HepG2 (cell line): ENCODE results near the gene RPUSD3. TPM values are rescaled to one million over a fixed set of nuclear protein-coding genes. Genes with fewer than 3 reads are reported as not detected.

Source experiments
- ARNT ChIP-seq: fragments of 450-650 bp; IDR thresholded peaks from 2 replicates; pipeline ENCODE4 v1.6.1; 2017
- EP300 ChIP-seq, 3 experiments: sonication (generic) in 1 of 3; formaldehyde crosslinking in 1 of 3; IDR thresholded peaks; 2 replicates each; pipeline versions ENCODE4 v1.5.1 to v1.6.1; 2011 to 2020; ENCODE audit warnings: low read depth in 2 of 3, low read length in 2 of 3, borderline replicate concordance in 1 of 3, improper control_type of control experiment in 1 of 3, mild to moderate bottlenecking in 1 of 3, missing genetic modification reagents in 1 of 3, moderate library complexity in 1 of 3
- ETS1 ChIP-seq: sonication (generic); formaldehyde crosslinking; IDR thresholded peaks from 2 replicates; pipeline ENCODE4 v1.4.0; 2020; ENCODE audit warnings: missing genetic modification reagents
- FOXM1 ChIP-seq: sonication (generic); formaldehyde crosslinking; IDR thresholded peaks from 2 replicates; pipeline ENCODE4 v1.5.0; 2020; ENCODE audit warnings: missing genetic modification reagents
- IRX3 ChIP-seq: sonication (generic); formaldehyde crosslinking; IDR thresholded peaks from 2 replicates; pipeline ENCODE4 v1.8.1; 2023; ENCODE audit warnings: mild to moderate bottlenecking, low read depth, missing genetic modification reagents, borderline replicate concordance
- ONECUT2 ChIP-seq: sonication (generic); formaldehyde crosslinking; IDR thresholded peaks from 2 replicates; pipeline ENCODE4 v1.4.0; 2020; ENCODE audit warnings: missing genetic modification reagents
- RBAK ChIP-seq: sonication (generic); formaldehyde crosslinking; IDR thresholded peaks from 2 replicates; pipeline ENCODE4 v1.5.1; 2020; ENCODE audit warnings: mild to moderate bottlenecking, missing genetic modification reagents
- SMAD3 ChIP-seq: sonication (generic); formaldehyde crosslinking; IDR thresholded peaks from 2 replicates; pipeline ENCODE4 v1.4.0; 2020; ENCODE audit warnings: missing genetic modification reagents
- SOX6 ChIP-seq, 2 experiments: fragments of 450-650 bp in 1 of 2; sonication (generic) in 1 of 2; formaldehyde crosslinking in 1 of 2; IDR thresholded peaks; 2 replicates each; pipeline versions ENCODE4 v1.4.0 to v1.6.1; 2017 to 2020; ENCODE audit warnings: antibody characterized with exemption in 1 of 2, mild to moderate bottlenecking in 1 of 2, missing genetic modification reagents in 1 of 2
- SRF ChIP-seq: IDR thresholded peaks from 2 replicates; pipeline ENCODE4 v1.6.1; 2011; ENCODE audit warnings: mild to moderate bottlenecking, low read depth, low read length, moderate library complexity
- SRSF9 ChIP-seq: fragments of 200-400 bp; formaldehyde crosslinking; IDR thresholded peaks from 2 replicates; pipeline ENCODE4 v1.6.1; 2018; ENCODE audit warnings: borderline replicate concordance, mild to moderate bottlenecking, low read depth, low read length; ENCODE audit not compliant: insufficient read depth, poor library complexity, severe bottlenecking
- THAP7 ChIP-seq: sonication (generic); formaldehyde crosslinking; IDR thresholded peaks from 2 replicates; pipeline ENCODE4 v1.8.1; 2023; ENCODE audit warnings: mild to moderate bottlenecking, missing genetic modification reagents
- ZBTB7A ChIP-seq: sonication (generic); formaldehyde crosslinking; IDR thresholded peaks from 2 replicates; pipeline ENCODE4 v1.8.0; 2022; ENCODE audit warnings: mild to moderate bottlenecking, missing genetic modification reagents
- ZFP82 ChIP-seq: sonication (generic); formaldehyde crosslinking; IDR thresholded peaks from 2 replicates; pipeline ENCODE4 v1.5.1; 2020; ENCODE audit warnings: mild to moderate bottlenecking, missing genetic modification reagents, borderline replicate concordance
- ZMYM3 ChIP-seq: sonication (generic); formaldehyde crosslinking; IDR thresholded peaks from 2 replicates; pipeline ENCODE4 v1.5.1; 2020; ENCODE audit warnings: mild to moderate bottlenecking, missing genetic modification reagents
- ZNF232 ChIP-seq: sonication (generic); formaldehyde crosslinking; IDR thresholded peaks from 2 replicates; pipeline ENCODE4 v1.4.0; 2020; ENCODE audit warnings: missing genetic modification reagents, borderline replicate concordance
- ZNF256 ChIP-seq: sonication (generic); formaldehyde crosslinking; conservative IDR thresholded peaks from 2 replicates; pipeline ENCODE4 v1.4.0; 2020; ENCODE audit warnings: missing genetic modification reagents
- ZNF354B ChIP-seq: sonication (generic); formaldehyde crosslinking; IDR thresholded peaks from 2 replicates; pipeline ENCODE4 v1.8.0; 2022; ENCODE audit warnings: mild to moderate bottlenecking, missing genetic modification reagents
- ZNF431 ChIP-seq: sonication (generic); formaldehyde crosslinking; IDR thresholded peaks from 2 replicates; pipeline ENCODE4 v1.9.0; 2022; ENCODE audit warnings: missing genetic modification reagents, low read depth, mild to moderate bottlenecking, borderline replicate concordance
- ZNF513 ChIP-seq: sonication (generic); formaldehyde crosslinking; conservative IDR thresholded peaks from 2 replicates; pipeline ENCODE4 v1.5.0; 2020; ENCODE audit warnings: missing genetic modification reagents
- ZNF577 ChIP-seq: sonication (generic); formaldehyde crosslinking; IDR thresholded peaks from 2 replicates; pipeline ENCODE4 v1.4.0; 2020; ENCODE audit warnings: mild to moderate bottlenecking, low read depth, missing genetic modification reagents, borderline replicate concordance
- ZNF672 ChIP-seq: sonication (generic); formaldehyde crosslinking; IDR thresholded peaks from 2 replicates; pipeline ENCODE4 v1.8.1; 2022; ENCODE audit warnings: missing genetic modification reagents
- ZNF75D ChIP-seq: sonication (generic); formaldehyde crosslinking; IDR thresholded peaks from 2 replicates; pipeline ENCODE4 v1.8.1; 2023; ENCODE audit warnings: missing genetic modification reagents, mild to moderate bottlenecking, borderline replicate concordance
- ZNF776 ChIP-seq: sonication (generic); formaldehyde crosslinking; IDR thresholded peaks from 2 replicates; pipeline ENCODE4 v1.4.0; 2020; ENCODE audit warnings: mild to moderate bottlenecking, missing genetic modification reagents
- ZSCAN20 ChIP-seq: sonication (generic); formaldehyde crosslinking; IDR thresholded peaks from 2 replicates; pipeline ENCODE4 v1.4.0; 2020; ENCODE audit warnings: missing genetic modification reagents, mild to moderate bottlenecking, borderline replicate concordance
- ZSCAN5A ChIP-seq: sonication (generic); formaldehyde crosslinking; IDR thresholded peaks from 2 replicates; pipeline ENCODE4 v1.8.0; 2022; ENCODE audit warnings: mild to moderate bottlenecking, missing genetic modification reagents, borderline replicate concordance
- polyA plus RNA-seq, 8 experiments: library from polyadenylated mRNA; depleted of rRNA in 3 of 8; stranded (reverse) in 7 of 8; unstranded in 1 of 8; fragments of >200 nt; fragmentation: Illumina TruSeq in 4 of 8; extraction: Trizol in 4 of 8; gene quantifications; 2 replicates each; pipeline versions ENCODE4 v1.2.1 to v1.2.3, GENCODE V29; 2011 to 2016; ENCODE audit warnings: low read depth in 4 of 8, missing spikeins in 1 of 8, mixed read lengths in 1 of 8; ENCODE audit not compliant: insufficient read depth in 1 of 8
- total RNA-seq, 5 experiments: library from RNA; depleted of rRNA; stranded (reverse); fragments of >200 nt; fragmentation: Illumina TruSeq; extraction: Trizol; gene quantifications; 2 replicates each; pipeline ENCODE4 v1.2.3, GENCODE V29; 2016; ENCODE audit warnings: low read depth in 1 of 5

RPUSD3 gene
- total and polyA plus RNA-seq, 2 of the 13 experiments (the other 11 are each of a cell fraction or from before 2014, with no cell fraction given) = 32.1 to 48.7 TPM

- no peak for TF ChIP-seq FOXM1
- TF ChIP-seq THAP7 (CRISPR knock-in tag) = no peak
- no peak for TF ChIP-seq ZNF577 (CRISPR knock-in tag)
- TF ChIP-seq ZNF776 (CRISPR knock-in tag) = no peak
- TF ChIP-seq ZSCAN5A (CRISPR knock-in tag) = no peak
- TF ChIP-seq ZNF232 (CRISPR knock-in tag) = 0 out of 2 replicates have a peak, but pooled peaks have one; percentile 29
- TF ChIP-seq ZFP82 (CRISPR knock-in tag) = no peak
- 0 out of 2 replicates have a peak, but pooled peaks have one; percentile 38 for TF ChIP-seq RBAK (CRISPR knock-in tag)
- TF ChIP-seq ZSCAN20 (CRISPR knock-in tag) = no peak
- no peak for TF ChIP-seq ZNF513
- no peak for TF ChIP-seq ZNF672 (CRISPR knock-in tag)
- TF ChIP-seq ONECUT2 (CRISPR knock-in tag) = 0 out of 2 replicates have a peak, but pooled peaks have one; percentile 22
- TF ChIP-seq SMAD3 = no peak
- peak; percentile 20; the same call in 1 of the 2 replicates for TF ChIP-seq ZMYM3 (CRISPR knock-in tag)
- TF ChIP-seq ARNT = no peak
- peak; percentile 66; the same call in 1 of the 2 replicates for TF ChIP-seq ZBTB7A (CRISPR knock-in tag)
- TF ChIP-seq ZNF431 = no peak
- no peak for TF ChIP-seq EP300 (IDR thresholded peaks at IDR 0.05; ENCODE audit: low read depth in 2 of 2, low read length in 2 of 2)
- no peak for TF ChIP-seq EP300 (CRISPR knock-in tag; IDR thresholded peaks at IDR 0.05; ENCODE audit: borderline replicate concordance)
- TF ChIP-seq SRSF9 = no peak
- TF ChIP-seq ZNF354B (CRISPR knock-in tag) = no peak
- TF ChIP-seq ZNF256 (CRISPR knock-in tag) = no peak
- peak; percentile 2; the same call in 1 of the 2 replicates for TF ChIP-seq IRX3 (CRISPR knock-in tag)
- TF ChIP-seq SRF = no peak
- TF ChIP-seq ZNF75D (CRISPR knock-in tag) = no peak
- TF ChIP-seq SOX6 (IDR thresholded peaks at IDR 0.05) = no peak
- no peak for TF ChIP-seq SOX6 (CRISPR knock-in tag; IDR thresholded peaks at IDR 0.05)
- no peak for TF ChIP-seq ETS1 (CRISPR knock-in tag)
Observed at GRCh38 chr3:9791790-9792404, 51.9 kb downstream of the RPUSD3 start (continued).
